ENCODE results near the gene EYS.

- TF ChIP-seq YY1 (IDR thresholded peaks at IDR 0.05; ENCODE audit: insufficient read depth, insufficient read length) (no peak), ZNF274 (IDR thresholded peaks at IDR 0.05; ENCODE audit: low read depth, low read length) (no peak), SUZ12 (IDR thresholded peaks at IDR 0.05; ENCODE audit: extremely low read depth, insufficient read depth, insufficient read length) (no peak)
Observed at GRCh38 chr6:64776359-64776758, 930.7 kb downstream of the EYS start.
